ENCODE measurements around the gene USP48. TPM values are rescaled to one million over a fixed set of nuclear protein-coding genes. Genes with fewer than 3 reads are reported as not detected.

Gene USP48
- total and polyA plus RNA-seq, 2 of the 13 experiments (the other 11 are each of a cell fraction or from before 2014, with no cell fraction given), result 30.4 to 30.7 TPM

DNA sequence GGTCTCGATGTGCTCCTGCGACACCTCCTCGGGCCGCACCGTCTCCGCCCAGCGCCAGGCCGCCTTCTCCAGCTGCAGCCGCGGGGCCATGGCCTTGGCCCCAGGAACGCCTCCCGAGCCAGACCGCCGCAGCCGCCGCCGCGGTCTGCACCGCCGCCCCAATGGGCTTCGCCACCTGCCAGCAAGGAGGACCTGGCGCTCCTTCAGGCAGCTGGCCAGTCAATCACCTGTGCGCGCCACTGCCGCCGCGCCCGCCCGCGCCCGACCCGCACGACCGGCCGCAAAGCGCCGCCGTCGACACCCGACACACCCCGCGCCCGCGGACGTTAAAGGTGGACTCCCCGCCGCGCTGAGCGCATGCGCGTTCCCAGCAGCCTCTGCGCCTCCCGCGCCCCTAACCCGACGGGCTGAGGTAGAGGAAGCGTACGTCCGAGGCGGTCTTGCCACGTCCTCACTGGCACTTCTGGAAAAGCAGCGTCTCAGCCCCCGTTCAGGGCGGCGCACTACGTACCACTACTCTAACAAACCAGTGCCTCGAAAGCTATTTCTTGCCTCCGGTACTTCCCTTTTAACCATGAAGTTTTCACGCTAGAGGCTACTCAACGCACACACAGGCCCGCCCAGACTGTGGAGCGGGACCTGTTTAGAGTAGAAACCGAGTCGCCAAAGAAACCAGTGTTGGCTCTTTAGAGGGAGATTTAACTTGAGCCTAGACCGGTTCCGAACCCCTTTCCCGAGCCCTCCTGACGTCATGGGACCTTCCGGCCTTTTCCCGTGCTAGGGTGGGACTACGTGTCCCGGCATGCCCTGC, at the start of gene USP48 (continued):
- TF ChIP-seq ATF7 (IDR thresholded peaks at IDR 0.05) (peak; percentile 90), ATF7 (CRISPR knock-in tag; IDR thresholded peaks at IDR 0.05) (peak; percentile 79; the same call in 1 of the 2 replicates), ZNF740 (CRISPR knock-in tag; IDR thresholded peaks at IDR 0.05) (0 out of 2 replicates have a peak, but pooled peaks have one; percentile 10), KLF6 (CRISPR knock-in tag; IDR thresholded peaks at IDR 0.05) (no peak; the same call in 1 of the 2 replicates), RERE (CRISPR knock-in tag; IDR thresholded peaks at IDR 0.05; ENCODE audit: low read depth) (peak; percentile 3; the same call in 1 of the 2 replicates), ZNF510 (CRISPR knock-in tag; IDR thresholded peaks at IDR 0.05; ENCODE audit: low read depth) (no peak), FOSL1 (CRISPR knock-in tag; IDR thresholded peaks at IDR 0.05; ENCODE audit: borderline replicate concordance) (no peak), REXO4 (CRISPR knock-in tag; IDR thresholded peaks at IDR 0.05; ENCODE audit: borderline replicate concordance) (no peak), ZZZ3 (CRISPR knock-in tag; IDR thresholded peaks at IDR 0.05; ENCODE audit: borderline replicate concordance) (peak; percentile 57; the same call in 1 of the 2 replicates), ZNF761 (CRISPR knock-in tag; conservative IDR thresholded peaks at IDR 0.05) (peak; percentile 79; the same call in 1 of the 2 replicates), NR3C1 (CRISPR knock-in tag; IDR thresholded peaks at IDR 0.05) (no peak), SPEN (CRISPR knock-in tag; IDR thresholded peaks at IDR 0.05; ENCODE audit: low read depth) (peak; percentile 89), KDM6A (CRISPR knock-in tag; IDR thresholded peaks at IDR 0.05; ENCODE audit: low read depth) (no peak; the same call in 1 of the 2 replicates), ZBTB1 (CRISPR knock-in tag; IDR thresholded peaks at IDR 0.05; ENCODE audit: borderline replicate concordance) (no peak), RBM22 (optimal IDR thresholded peaks at IDR 0.05; ENCODE audit: low read length) (peak; percentile 86), ZNF709 (CRISPR knock-in tag; IDR thresholded peaks at IDR 0.05) (peak; percentile 71; the same call in 1 of the 2 replicates), ZBED4 (CRISPR knock-in tag; IDR thresholded peaks at IDR 0.05; ENCODE audit: borderline replicate concordance) (peak; percentile 87), ZSCAN25 (CRISPR knock-in tag; IDR thresholded peaks at IDR 0.05) (0 out of 2 replicates have a peak, but pooled peaks have one; percentile 33), TGIF2 (CRISPR knock-in tag; IDR thresholded peaks at IDR 0.05) (no peak; the same call in 1 of the 2 replicates)
- TF ChIP-seq, protein P1, sequence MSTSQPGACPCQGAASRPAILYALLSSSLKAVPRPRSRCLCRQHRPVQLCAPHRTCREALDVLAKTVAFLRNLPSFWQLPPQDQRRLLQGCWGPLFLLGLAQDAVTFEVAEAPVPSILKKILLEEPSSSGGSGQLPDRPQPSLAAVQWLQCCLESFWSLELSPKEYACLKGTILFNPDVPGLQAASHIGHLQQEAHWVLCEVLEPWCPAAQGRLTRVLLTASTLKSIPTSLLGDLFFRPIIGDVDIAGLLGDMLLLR (CRISPR knock-in tag; IDR thresholded peaks at IDR 0.05), result peak; percentile 94
